SK-N-SH (cell line): ENCODE data around the gene CNST. TPM values are rescaled to one million over a fixed set of nuclear protein-coding genes. Genes with fewer than 3 reads are reported as not detected.

Source experiments
- CTCF ChIA-PET: fragments of 300-600, 350-600 bp; formaldehyde crosslinking; extraction: SDS; loops from one replicate; lab custom pipeline; 2021; lab: Yijun Ruan, JAX
- POLR2A ChIA-PET: fragments of 350-600 bp; sonication (Branson Sonifier 250); formaldehyde crosslinking; extraction: SDS; loops from one replicate; lab custom pipeline; 2020; ENCODE audit warnings: antibody characterized with exemption, inconsistent platforms; lab: Yijun Ruan, JAX
- DNase-seq: peaks from one replicate; pipeline ENCODE4 v3.0.0; 2012
- H2AFZ ChIP-seq: fragments of 200-600 bp; sonication (generic); 2 replicates; pipeline ENCODE4 v1.8.1; 2016; ENCODE audit warnings: antibody characterized with exemption, mild to moderate bottlenecking, low read depth
- H3F3A ChIP-seq: fragments of 200-600 bp; sonication (generic); replicated peaks from 2 replicates; pipeline ENCODE3; 2016; ENCODE audit warnings: antibody characterized with exemption, mild to moderate bottlenecking; ENCODE audit not compliant: insufficient read depth
- H3K27ac ChIP-seq, 2 experiments: fragments of 200-500 bp in 1 of 2; fragments of 200-600 bp in 1 of 2; sonication (Bioruptor generic) in 1 of 2; sonication (generic), shearing (Covaris generic) in 1 of 2; 2 replicates each; pipeline versions ENCODE4 v1.5.1 to v1.6.1; 2014 to 2016; ENCODE audit warnings: low read depth in 2 of 2, inconsistent platforms in 1 of 2, low read length in 1 of 2, mild to moderate bottlenecking in 1 of 2, mixed read lengths in 1 of 2
- H3K27me3 ChIP-seq: fragments of 200-600 bp; sonication (generic), shearing (Covaris generic); 2 replicates; pipeline ENCODE4 v1.6.1; 2016; ENCODE audit warnings: mixed run types; ENCODE audit not compliant: insufficient read depth
- H3K36me3 ChIP-seq, 2 experiments: fragments of 200-500 bp in 1 of 2; fragments of 200-600 bp in 1 of 2; sonication (Bioruptor generic) in 1 of 2; sonication (generic) in 1 of 2; replicated peaks in 1 of 2; 2 replicates each; pipeline versions ENCODE3 to v1.5.1; 2014 to 2016; ENCODE audit warnings: low read length in 1 of 2, mild to moderate bottlenecking in 1 of 2; ENCODE audit not compliant: insufficient read depth in 2 of 2, control insufficient read depth in 1 of 2
- H3K4me1 ChIP-seq, 2 experiments: fragments of 200-500 bp in 1 of 2; fragments of 200-600 bp in 1 of 2; sonication (Bioruptor generic) in 1 of 2; sonication (generic), shearing (Covaris generic) in 1 of 2; 2 replicates each; pipeline versions ENCODE4 v1.5.1 to v1.6.1; 2014 to 2016; ENCODE audit warnings: low read depth in 1 of 2, low read length in 1 of 2, mixed run types in 1 of 2; ENCODE audit not compliant: insufficient read depth in 2 of 2, control insufficient read depth in 1 of 2
- H3K4me2 ChIP-seq: fragments of 200-600 bp; sonication (generic), shearing (Covaris generic); 2 replicates; pipeline ENCODE4 v1.6.1; 2017; ENCODE audit warnings: mixed run types
- H3K4me3 ChIP-seq, 2 experiments: fragments of 200-500 bp in 1 of 2; fragments of 200-600 bp in 1 of 2; sonication (Bioruptor generic) in 1 of 2; sonication (generic), shearing (Covaris generic) in 1 of 2; 2 replicates each; pipeline versions ENCODE4 v1.5.1 to v1.8.1; 2014 to 2016; ENCODE audit warnings: low read depth in 2 of 2, inconsistent platforms in 1 of 2, low read length in 1 of 2, mild to moderate bottlenecking in 1 of 2, mixed read lengths in 1 of 2, moderate library complexity in 1 of 2
- H3K79me2 ChIP-seq: fragments of 200-600 bp; sonication (generic); 2 replicates; pipeline ENCODE4 v1.8.1; 2017; ENCODE audit warnings: mild to moderate bottlenecking; ENCODE audit not compliant: insufficient read depth
- H3K9ac ChIP-seq: fragments of 200-600 bp; sonication (generic); 2 replicates; pipeline ENCODE4 v1.6.1; 2017; ENCODE audit warnings: mixed run types
- H3K9me2 ChIP-seq: fragments of 200-600 bp; sonication (generic); 2 replicates; pipeline ENCODE4 v1.6.1; 2017; ENCODE audit warnings: mixed run types
- H3K9me3 ChIP-seq: fragments of 200-600 bp; sonication (generic); 2 replicates; pipeline ENCODE4 v1.6.1; 2017; ENCODE audit warnings: mixed run types, mild to moderate bottlenecking, moderate library complexity
- H4K20me1 ChIP-seq: fragments of 200-600 bp; sonication (generic); 2 replicates; pipeline ENCODE4 v1.6.1; 2017; ENCODE audit warnings: mild to moderate bottlenecking, mixed run types; ENCODE audit not compliant: insufficient read depth
- CHD2 ChIP-seq: fragments of 150-350 bp; IDR thresholded peaks from 2 replicates; pipeline ENCODE4 v1.6.1; 2018; ENCODE audit warnings: low read length; ENCODE audit not compliant: partially characterized antibody
- CTCF ChIP-seq: fragments of 200-600 bp; sonication (generic); IDR thresholded peaks from 2 replicates; pipeline ENCODE4 v1.6.1; 2017; ENCODE audit warnings: antibody characterized with exemption, mild to moderate bottlenecking, moderate library complexity
- ELF1 ChIP-seq: IDR thresholded peaks from 2 replicates; pipeline ENCODE4 v1.4.0; 2012
- EP300 ChIP-seq, 2 experiments: IDR thresholded peaks; 2 replicates each; pipeline versions ENCODE4 v1.4.0 to v1.6.1; 2012; ENCODE audit warnings: borderline replicate concordance in 1 of 2, low read depth in 1 of 2, low read length in 1 of 2
- EZH2phosphoT487 ChIP-seq: fragments of 200-600 bp; sonication (generic); IDR thresholded peaks from 2 replicates; pipeline ENCODE4 v1.6.1; 2017; ENCODE audit warnings: low read depth, mixed run types, mild to moderate bottlenecking, antibody characterized with exemption, moderate library complexity, borderline replicate concordance
- FOSL2 ChIP-seq: IDR thresholded peaks from 2 replicates; pipeline ENCODE4 v1.4.0; 2012; ENCODE audit warnings: low read depth, mild to moderate bottlenecking, moderate library complexity, borderline replicate concordance
- FOXJ3 ChIP-seq: sonication (generic); formaldehyde crosslinking; IDR thresholded peaks from 2 replicates; pipeline ENCODE4 v1.5.1; 2020; ENCODE audit warnings: mild to moderate bottlenecking, missing genetic modification reagents
- FOXM1 ChIP-seq: IDR thresholded peaks from 2 replicates; pipeline ENCODE4 v1.4.0; 2012; ENCODE audit warnings: low read depth, mild to moderate bottlenecking
- GABPA ChIP-seq: IDR thresholded peaks from 2 replicates; pipeline ENCODE4 v1.4.0; 2012; ENCODE audit warnings: low read depth, mild to moderate bottlenecking
- GATA2 ChIP-seq: sonication (generic); formaldehyde crosslinking; IDR thresholded peaks from 2 replicates; pipeline ENCODE4 v1.5.0; 2020; ENCODE audit warnings: mild to moderate bottlenecking, missing genetic modification reagents
- IRF3 ChIP-seq: fragments of 150-350 bp; IDR thresholded peaks from 2 replicates; pipeline ENCODE4 v1.6.1; 2016; ENCODE audit warnings: mild to moderate bottlenecking, low read depth, low read length
- JUND ChIP-seq: IDR thresholded peaks from 2 replicates; pipeline ENCODE4 v1.4.0; 2012
- MXI1 ChIP-seq: IDR thresholded peaks from 2 replicates; pipeline ENCODE4 v1.6.1; 2012; ENCODE audit warnings: mild to moderate bottlenecking, low read depth, low read length, improper control_type of control experiment
- NFIC ChIP-seq: IDR thresholded peaks from 2 replicates; pipeline ENCODE4 v1.4.0; 2012; ENCODE audit warnings: borderline replicate concordance
- PBX3 ChIP-seq: IDR thresholded peaks from 2 replicates; pipeline ENCODE4; 2012
- POLR2AphosphoS5 ChIP-seq: IDR thresholded peaks from 2 replicates; pipeline ENCODE4 v1.6.1; 2012; ENCODE audit warnings: low read depth, low read length
- RAD21 ChIP-seq: IDR thresholded peaks from 2 replicates; pipeline ENCODE4 v1.6.1; 2012; ENCODE audit warnings: mild to moderate bottlenecking, low read length
- RCOR1 ChIP-seq: fragments of 150-350 bp; IDR thresholded peaks from 2 replicates; pipeline ENCODE4 v1.6.1; 2017; ENCODE audit warnings: antibody characterized with exemption, low read length
- REST ChIP-seq: IDR thresholded peaks from 2 replicates; pipeline ENCODE4 v1.6.1; 2012; ENCODE audit warnings: mild to moderate bottlenecking, low read depth, low read length, moderate library complexity
- SMC3 ChIP-seq: IDR thresholded peaks from 2 replicates; pipeline ENCODE4 v1.6.1; 2012; ENCODE audit warnings: low read depth, low read length, improper control_type of control experiment
- TAF1 ChIP-seq: IDR thresholded peaks from 2 replicates; pipeline ENCODE4 v1.6.1; 2012; ENCODE audit warnings: low read depth, mild to moderate bottlenecking, low read length, moderate library complexity, borderline replicate concordance
- TEAD4 ChIP-seq: IDR thresholded peaks from 2 replicates; pipeline ENCODE4 v1.4.0; 2012; ENCODE audit warnings: mild to moderate bottlenecking, borderline replicate concordance; ENCODE audit not compliant: insufficient read depth
- ZBTB33 ChIP-seq: IDR thresholded peaks from 2 replicates; pipeline ENCODE4 v1.4.0; 2012; ENCODE audit warnings: low read depth, borderline replicate concordance
- WGBS: methylation state at CpG from one replicate; pipeline ENCODE4 v1.1.6; 2017; ENCODE audit warnings: low lambda C conversion rate; 5-methylcytosine and 5-hydroxymethylcytosine counted together
- polyA plus RNA-seq, 3 experiments: library from polyadenylated mRNA; depleted of rRNA; stranded (reverse); fragments of >200 nt; gene quantifications; 2 replicates each; pipeline ENCODE4 v1.2.3, GENCODE V29; 2012
- TF ChIP-seq, protein P1 (sequence below): IDR thresholded peaks from 2 replicates; pipeline ENCODE4 v1.4.0; 2012; ENCODE audit warnings: low read depth, borderline replicate concordance

The CNST gene
- polyA plus RNA-seq, 1 of the 3 experiments (the other 2 are of a cell fraction): 21.7 TPM

DNA sequence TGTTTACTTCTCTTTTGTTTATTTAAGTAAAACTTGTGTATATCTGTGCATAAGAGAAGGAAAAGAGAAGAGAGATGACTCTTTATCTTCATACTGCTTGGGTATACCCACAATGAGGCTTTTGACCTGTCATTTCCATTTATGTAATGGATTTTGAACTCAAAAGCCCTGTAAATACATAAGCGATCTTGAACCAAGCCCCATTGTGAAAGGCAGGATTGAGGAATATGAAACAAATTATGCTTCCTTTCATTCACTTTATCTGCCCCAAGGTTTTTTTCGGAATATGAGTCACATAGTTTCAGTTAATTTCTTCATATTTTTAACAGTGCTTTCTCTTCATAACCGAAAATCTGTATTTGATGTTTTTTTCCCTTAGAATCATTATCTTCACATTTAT is 21.4 kb downstream of the CNST start:
- Histone ChIP-seq H3K9me2 (no peaks in the 10 kb centered on the region), H3K27me3 (no peaks in the 10 kb centered on the region), H3K4me2 (peak overlapping the region; percentile 70), H3K9me3 (no peaks in the 10 kb centered on the region), H3K4me3 (peak overlapping the region in 1 of 2 experiments; percentile 26; a peak in 2 of 4 replicates), H2AFZ (no peak overlapping the region; the same call in 1 of the 2 replicates), H3F3A (peaks cover 26% of the 10 kb centered on the region), H3K79me2 (peaks cover 89% of the 10 kb centered on the region), H3K4me1 (peaks cover 15 to 17% of the 10 kb centered on the region in 2 experiments), H3K9ac (peak overlapping the region; percentile 59), H4K20me1 (no peaks in the 10 kb centered on the region; the same call in 1 of the 2 replicates), H3K27ac (peak overlapping the region; percentile 90 to 91), H3K36me3 (peaks cover 8 to 23% of the 10 kb centered on the region in 2 experiments)
- POLR2A ChIA-PET: no interaction called here
- WGBS: 24% methylated on average over 3 of the region's 3 CpGs
- CTCF ChIA-PET: no interaction called here
- no peak for DNase-seq
- TF ChIP-seq FOXJ3 (CRISPR knock-in tag) (no peak), REST (no peak), FOSL2 (peak; percentile 66; the same call in 1 of the 2 replicates), CHD2 (no peak), FOXM1 (no peak), ELF1 (no peak), SMC3 (no peak), RCOR1 (no peak), GATA2 (no peak), RAD21 (no peak), GABPA (no peak), IRF3 (no peak), EP300 (IDR thresholded peaks at IDR 0.05; ENCODE audit: borderline replicate concordance in 1 of 2, low read depth in 1 of 2, low read length in 1 of 2) (peak in 1 of 2 experiments; percentile 20; a peak in 2 of 4 replicates), POLR2AphosphoS5 (no peak; the same call in 1 of the 2 replicates), EZH2phosphoT487 (no peak), PBX3 (peak; percentile 67), MXI1 (no peak), NFIC (no peak), TAF1 (no peak), JUND (peak; percentile 39; the same call in 1 of the 2 replicates), TEAD4 (no peak), ZBTB33 (no peak), CTCF (no peak)
- TF ChIP-seq, protein P1, sequence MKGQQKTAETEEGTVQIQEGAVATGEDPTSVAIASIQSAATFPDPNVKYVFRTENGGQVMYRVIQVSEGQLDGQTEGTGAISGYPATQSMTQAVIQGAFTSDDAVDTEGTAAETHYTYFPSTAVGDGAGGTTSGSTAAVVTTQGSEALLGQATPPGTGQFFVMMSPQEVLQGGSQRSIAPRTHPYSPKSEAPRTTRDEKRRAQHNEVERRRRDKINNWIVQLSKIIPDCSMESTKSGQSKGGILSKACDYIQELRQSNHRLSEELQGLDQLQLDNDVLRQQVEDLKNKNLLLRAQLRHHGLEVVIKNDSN: no peak
